GM19468 (cell line): ENCODE measurements around the gene LITAF.

Experiments
- ATAC-seq: cut with Tn5 transposase; IDR thresholded peaks from one replicate; pipeline ENCODE4 v1.9.1; 2021; ENCODE audit warnings: mild to moderate bottlenecking, moderate library complexity, moderate number of reproducible peaks; ENCODE audit not compliant: unreplicated experiment; ENCODE audit errors: extremely low read depth

The LITAF gene

GRCh38 chr16:11556945-11557720 lies 29.6 kb downstream of the LITAF start:
- no peak for ATAC-seq

GRCh38 chr16:11556214-11556819 lies 30.4 kb downstream of the LITAF start:
- no peak for ATAC-seq

GRCh38 chr16:11554053-11554452 lies 32.7 kb downstream of the LITAF start:
- ATAC-seq: no peak

- ATAC-seq: no peak
These were observed 33.3 kb downstream of the LITAF start for GRCh38 chr16:11553371-11553770.

DNA sequence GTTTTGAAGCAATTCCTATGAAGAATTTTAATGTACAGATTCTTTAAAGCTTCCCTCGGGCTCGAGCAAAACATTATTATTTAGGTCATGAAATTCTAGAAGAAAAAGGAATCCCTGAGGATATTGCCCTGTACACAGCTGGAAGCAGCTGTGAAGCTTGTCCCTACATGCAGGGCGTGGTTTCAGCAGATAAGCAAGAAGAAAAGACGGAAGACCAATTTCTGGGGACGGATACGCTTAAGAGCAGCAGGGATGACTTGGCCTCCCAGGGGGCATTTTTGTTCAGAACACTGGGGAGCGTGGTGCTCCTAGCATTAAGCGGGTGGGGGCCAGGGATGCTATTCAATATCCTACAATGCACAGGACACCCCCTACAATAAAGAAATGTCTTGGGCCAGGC lies 34.3 kb downstream of the LITAF start:
- ATAC-seq: no peak

- no peak for ATAC-seq
These were observed 34.9 kb downstream of the LITAF start for GRCh38 chr16:11551842-11552241.

GRCh38 chr16:11550791-11551498 lies 35.8 kb downstream of the LITAF start:
- no peak for ATAC-seq

DNA sequence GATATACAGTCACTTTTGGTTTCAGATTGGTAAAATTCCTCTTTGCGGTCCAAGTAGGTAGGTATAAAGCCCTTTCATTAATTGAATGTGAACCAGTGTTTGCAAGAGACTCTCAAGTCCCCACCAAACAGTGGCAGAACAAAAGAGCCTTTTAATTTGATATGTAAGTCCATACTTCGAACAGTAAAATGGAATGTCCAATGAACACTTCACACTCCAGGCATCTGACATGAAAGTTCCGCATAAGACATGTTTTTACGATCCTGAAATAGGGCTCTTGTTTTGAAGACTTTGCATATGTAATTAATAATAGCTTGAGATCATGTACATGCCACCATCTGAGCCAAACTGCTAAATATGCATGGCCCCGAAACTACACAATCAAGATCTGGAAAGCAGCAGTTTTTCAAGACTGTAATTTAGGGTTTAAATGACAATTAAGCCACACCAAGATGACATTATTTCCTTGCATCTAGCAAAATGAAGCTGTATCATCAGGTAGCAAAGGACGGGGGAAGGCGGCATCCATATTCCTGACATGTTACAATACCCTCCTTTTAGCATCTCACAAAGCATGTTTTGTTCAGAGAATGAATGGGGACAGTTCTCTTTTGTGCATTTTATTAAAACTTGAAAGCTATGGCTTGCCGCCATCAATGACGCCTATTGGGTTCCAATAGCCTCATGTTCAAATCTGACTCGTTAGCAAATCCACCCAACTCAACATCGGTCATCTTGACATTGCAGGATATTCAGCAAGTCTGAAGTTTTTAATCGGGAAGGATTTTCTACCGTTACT lies 39.4 kb downstream of the LITAF start:
- ATAC-seq: no peak

DNA sequence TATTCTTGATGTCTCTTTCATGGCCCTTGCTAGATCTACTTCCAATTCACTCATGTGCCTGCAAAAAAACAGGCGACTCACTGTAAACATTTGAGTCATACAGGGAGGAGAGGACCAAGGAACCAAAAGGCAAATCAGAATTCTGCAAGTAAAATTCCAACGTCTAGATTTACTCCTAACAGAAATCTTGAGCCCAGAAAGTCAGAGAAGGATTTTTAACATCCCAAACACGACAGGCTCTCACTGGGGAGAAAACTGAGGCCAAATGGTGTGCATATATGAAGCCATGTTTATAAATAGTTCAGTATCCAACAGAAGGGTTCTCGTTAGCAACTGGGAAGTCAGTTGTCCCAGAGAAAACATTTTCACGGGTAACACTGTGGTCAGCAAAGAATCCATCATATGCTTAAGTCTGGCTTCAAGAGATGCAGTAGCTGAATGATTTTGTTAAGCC lies 40.1 kb downstream of the LITAF start:
- no peak for ATAC-seq

GRCh38 chr16:11543661-11544393 lies 42.9 kb downstream of the LITAF start:
- ATAC-seq: no peak

GRCh38 chr16:11542069-11542744 lies 44.5 kb downstream of the LITAF start:
- no peak for ATAC-seq

DNA sequence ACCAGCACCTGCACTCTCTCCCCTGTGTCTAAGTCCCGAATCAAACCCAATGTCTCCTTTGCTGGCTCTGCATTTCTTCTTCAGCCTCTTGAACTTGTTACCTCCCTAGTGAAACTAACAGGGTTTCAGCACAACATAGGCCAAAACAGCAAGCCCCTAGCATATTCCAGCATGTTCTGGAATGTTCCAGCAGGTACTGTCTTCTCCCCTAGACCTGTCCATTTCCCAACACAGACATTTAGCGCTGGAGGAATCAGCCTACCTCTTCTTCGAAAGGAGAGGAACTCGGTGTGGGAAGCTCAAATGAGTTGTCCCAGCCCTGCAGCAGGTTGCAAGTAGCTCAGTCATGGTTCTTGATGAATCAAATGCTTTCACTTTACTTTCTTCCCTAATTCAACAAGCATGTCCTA lies 47.1 kb downstream of the LITAF start:
- no peak for ATAC-seq

DNA sequence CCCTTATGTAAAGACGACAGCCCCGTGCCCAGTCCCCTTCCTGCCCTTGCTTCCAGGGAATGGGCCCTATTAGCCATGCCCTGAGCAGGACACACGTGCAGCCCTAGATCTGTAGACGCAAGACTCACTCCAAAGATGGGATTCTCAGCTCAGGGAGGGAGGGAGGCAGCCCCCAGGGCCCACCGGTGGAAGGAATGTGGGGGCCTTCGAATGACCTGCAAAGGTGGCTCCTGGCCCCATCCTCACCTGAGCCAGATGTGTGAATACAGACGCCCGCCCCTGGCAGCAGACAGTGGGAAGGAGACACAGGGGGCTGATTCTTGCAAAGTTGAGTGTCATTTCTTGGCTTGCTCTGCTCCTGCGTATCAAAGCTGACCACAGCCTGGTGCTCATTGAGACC lies 47.8 kb downstream of the LITAF start:
- no peak for ATAC-seq

DNA sequence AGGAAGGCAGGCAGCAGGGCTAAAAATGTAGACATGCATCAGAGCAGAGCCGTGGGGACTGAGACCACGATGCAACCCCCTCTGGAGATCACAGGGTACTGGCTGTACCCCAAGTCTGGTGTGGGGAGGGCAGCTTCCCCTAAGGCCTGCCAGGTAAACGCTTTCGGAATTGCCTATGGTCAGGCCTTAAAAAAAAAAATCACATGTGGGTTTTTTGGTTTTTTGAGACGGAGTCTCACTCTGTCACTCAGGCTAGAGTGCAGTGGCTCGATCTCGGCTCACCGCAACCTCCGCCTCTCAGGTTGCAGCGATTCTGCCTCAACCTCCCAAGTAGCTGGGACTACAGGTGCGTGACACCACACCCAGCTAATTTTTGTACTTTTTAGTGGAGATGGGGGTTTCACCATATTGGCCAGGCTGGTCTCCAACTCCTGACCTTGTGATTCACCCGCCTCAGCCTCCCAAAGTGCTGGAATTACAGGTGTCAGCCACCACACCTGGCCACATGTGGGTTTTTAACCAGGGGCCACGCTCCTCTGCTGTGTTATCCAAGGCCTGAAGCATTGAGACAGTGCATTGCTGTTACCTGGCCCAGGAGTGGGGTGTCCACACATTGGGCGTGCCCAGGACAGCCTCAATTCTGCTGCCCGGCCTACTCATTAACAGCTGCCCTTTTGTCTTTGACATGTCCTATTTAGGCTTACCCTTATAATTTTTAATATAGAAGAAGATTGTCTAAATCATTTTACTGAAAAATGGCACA lies 50.4 kb downstream of the LITAF start:
- no peak for ATAC-seq

DNA sequence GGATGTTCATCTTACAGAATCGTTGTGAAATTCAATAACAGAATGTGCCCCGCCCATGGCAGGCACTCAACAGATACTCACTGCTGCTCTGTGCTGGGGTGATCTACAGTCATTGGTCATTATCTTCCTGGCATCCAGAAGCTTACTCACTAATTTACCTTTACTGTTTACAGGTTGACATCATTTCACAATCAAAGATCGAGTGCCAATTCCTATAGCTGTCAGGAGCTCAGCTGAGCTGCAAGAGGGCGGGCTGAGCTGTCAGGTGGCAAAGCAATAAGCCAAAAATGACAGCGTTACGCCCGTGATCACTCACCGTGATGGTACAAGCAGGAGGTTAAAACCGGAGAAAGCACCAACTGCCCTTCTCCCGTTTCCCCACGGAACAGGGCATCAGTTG lies 51.2 kb downstream of the LITAF start:
- ATAC-seq: no peak

GRCh38 chr16:11534262-11534661 lies 52.5 kb downstream of the LITAF start:
- ATAC-seq: no peak

GRCh38 chr16:11533588-11533987 lies 53.1 kb downstream of the LITAF start:
- no peak for ATAC-seq

GRCh38 chr16:11530171-11530940 lies 56.4 kb downstream of the LITAF start:
- ATAC-seq: no peak
